HG03135 (cell line): ENCODE measurements around the gene SH2D5.

Source experiments
- ATAC-seq: cut with Tn5 transposase; IDR thresholded peaks from one replicate; pipeline ENCODE4 v1.9.1; 2021; ENCODE audit warnings: mild to moderate bottlenecking, moderate library complexity; ENCODE audit not compliant: unreplicated experiment

SH2D5 gene

DNA sequence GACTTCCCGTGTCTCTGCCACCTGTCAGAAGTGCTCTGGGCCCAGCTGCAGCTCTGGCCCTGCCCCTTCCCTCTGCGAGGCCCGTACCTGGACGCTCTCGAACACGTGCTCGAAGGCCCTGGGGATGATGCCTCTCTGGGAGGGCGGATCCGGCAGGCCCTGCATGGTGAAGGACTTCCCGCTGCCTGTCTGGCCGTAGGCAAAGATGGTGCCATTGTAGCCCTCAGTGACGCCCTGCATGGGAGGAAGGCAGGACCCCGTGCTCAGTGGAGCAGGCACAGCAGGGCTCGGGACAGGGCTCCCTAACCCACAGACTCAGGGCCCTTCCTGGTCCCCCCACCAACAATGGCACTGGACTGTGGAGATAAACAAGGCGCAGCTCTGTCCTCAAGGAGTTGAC is 17.1 kb downstream of the SH2D5 start:
- ATAC-seq = no peak

- no peak for ATAC-seq
These were observed 19.1 kb downstream of the SH2D5 start for GRCh38 chr1:20713440-20713839.

- ATAC-seq = no peak
These were observed 20.3 kb downstream of the SH2D5 start for GRCh38 chr1:20712215-20712577.

GRCh38 chr1:20711285-20712214 is 21.0 kb downstream of the SH2D5 start:
- ATAC-seq = no peak

DNA sequence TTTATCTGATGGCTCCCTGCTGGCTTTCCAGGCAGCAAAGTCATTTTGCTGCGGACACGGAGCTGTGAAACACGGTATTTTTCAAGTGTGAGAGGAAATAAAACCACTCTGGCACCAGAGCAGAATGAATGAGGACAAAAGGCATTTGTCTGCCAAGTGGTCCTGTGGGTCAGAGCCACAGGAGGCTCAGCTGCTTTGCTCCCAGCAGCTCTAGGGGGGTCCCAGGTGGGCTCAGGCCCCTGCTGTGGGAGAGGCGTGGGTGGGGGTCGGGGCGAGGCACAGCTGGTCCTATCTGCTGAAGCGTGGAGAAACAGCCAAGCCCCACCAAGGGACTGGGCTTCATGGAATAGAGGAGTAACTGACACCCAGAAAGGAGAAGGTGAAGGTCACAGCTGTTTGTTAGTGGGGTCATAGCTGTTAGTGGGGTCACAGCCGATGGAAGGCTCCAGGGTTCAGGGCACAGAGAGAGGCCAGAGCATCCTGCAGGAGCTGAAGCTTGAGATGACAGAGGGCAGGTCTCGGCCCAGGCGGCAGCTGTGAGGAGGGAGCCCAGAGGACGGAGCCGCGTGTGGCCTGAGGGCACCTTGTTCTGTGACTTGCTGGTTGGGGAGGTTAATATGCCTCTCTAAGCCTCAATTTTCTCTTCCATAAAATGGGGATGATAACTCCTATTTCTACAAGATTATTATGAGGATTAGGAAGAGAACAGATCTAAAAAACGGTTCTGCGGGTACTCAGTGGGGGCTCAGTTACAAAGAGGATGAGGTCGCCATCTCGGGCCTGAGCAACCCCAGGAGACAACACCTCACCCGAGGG is 21.8 kb downstream of the SH2D5 start:
- ATAC-seq = no peak

DNA sequence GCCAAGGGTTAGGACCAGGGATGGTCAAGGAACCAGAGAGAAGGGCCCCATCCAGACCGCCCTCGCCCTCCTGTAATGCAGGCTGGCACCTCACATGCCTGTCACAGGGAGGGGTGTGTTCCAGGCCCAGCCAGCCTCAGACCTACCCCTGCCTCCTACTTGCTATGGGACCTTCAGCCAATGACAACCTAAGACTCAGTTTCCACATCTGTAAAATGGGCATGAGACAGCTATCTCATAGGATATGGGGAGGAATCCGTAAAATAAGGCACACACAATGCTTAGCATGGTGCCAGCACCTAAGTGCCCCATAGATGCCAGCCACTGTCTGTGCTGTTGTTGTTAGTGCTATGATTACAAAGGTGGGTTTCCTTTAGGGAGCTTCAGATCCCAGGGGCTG is 22.6 kb downstream of the SH2D5 start:
- ATAC-seq = no peak

GRCh38 chr1:20708891-20709290 is 23.6 kb downstream of the SH2D5 start:
- ATAC-seq = no peak

DNA sequence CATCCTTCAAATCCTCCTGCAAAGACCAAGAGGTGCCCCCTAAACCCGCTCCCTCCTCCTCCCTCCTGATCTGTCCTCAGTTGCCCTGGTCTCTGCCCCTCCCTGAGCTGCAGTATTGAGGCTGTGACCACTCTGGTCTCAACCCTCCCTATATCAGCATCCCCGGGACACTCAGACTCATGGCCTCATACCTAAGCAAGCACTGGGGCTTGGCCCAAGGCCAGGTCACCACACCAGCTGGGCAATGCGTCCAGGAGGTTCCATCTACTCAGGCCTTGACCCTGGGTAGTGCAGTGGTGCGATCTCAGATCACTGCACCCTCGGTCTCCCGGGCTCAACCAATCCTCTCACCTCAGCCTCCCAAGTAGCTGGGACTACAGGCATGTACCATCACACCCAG is 24.4 kb downstream of the SH2D5 start:
- ATAC-seq = no peak

GRCh38 chr1:20706841-20707240 is 25.7 kb downstream of the SH2D5 start:
- no peak for ATAC-seq

DNA sequence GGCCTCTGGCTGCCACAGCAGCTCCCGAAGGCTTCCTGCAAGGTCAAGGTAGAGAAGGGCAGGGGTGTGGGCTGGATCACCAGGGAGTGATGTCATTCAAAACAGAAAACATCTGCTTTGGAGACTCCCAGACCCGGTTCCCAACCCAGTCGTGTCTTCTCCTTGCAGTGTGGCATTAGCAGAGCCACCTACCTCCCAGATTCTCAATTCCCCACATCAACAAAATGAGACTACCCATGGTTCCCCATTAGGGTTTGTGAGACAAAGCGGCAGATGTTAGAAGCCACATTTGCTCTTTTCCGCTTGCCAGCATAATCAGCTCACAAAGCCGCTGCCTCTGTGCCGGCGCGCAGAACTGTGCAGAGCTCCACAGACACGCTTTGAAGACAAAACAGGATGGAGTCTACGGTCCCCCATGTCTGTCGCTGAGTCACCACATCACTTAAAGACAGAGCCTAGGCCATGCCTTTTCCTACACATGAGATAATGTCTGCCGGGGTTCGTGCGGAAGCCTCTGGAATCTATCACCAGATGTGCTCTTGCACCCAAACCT is 27.2 kb downstream of the SH2D5 start:
- ATAC-seq = no peak

DNA sequence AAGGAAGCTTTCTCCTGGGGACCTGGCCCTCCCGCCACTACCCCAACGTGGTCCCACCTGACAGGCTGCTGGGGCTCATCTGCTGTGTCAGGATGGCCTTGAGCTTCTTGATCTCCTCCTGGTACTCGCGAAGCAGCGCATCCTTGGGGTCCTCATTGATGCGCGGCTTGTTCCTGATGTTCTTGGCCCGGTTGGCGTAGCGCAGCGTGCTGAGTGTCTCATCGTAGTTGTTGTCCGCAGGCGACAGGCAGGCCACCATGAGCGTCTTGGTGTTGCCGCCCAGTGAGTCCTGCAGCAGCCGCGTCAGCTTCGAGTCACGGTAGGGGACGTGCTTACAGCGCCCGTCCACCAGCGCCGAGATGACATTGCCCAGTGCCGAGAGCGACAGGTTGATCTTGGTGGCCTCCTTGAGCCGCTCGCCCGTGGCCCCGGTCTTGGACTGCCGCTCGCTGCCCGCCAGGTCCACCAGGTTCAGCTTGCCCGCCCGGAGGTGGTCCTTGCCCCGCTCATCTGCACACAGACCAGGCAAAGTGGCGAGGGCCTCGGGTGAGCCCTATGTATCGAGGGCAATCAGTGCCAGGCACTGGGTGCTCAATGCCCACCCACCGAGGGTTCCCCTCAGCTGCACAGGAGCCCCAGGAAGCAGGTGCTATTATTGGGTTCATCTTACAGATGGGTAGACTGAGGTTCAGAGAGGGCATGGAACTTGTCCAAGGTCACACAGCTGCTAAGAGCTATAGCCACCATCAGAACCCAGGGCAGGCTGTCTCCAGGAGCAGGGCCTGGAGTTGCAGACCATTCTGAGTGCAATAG is 27.9 kb downstream of the SH2D5 start:
- ATAC-seq = no peak

GRCh38 chr1:20703124-20703756 is 29.3 kb downstream of the SH2D5 start:
- ATAC-seq = no peak

DNA sequence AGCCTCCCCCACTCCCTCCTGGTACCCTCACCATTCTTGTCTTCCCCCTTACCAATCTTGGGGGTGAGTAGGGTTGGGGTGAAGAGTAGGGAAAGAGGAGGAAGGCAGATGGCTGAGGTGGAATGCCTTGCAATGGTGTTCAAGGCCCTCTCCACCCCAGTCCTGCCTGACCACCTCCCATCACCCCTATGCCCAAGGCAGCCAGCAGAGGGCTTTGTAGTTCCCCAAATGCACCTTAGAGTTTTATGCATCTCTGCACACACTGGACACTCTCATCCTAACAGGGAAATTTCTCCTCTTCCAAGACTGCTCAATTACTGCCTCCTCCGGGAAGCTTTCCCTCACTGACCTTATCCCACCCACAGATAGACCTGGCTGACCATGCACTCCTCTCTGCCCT is 30.1 kb downstream of the SH2D5 start:
- ATAC-seq = no peak

DNA sequence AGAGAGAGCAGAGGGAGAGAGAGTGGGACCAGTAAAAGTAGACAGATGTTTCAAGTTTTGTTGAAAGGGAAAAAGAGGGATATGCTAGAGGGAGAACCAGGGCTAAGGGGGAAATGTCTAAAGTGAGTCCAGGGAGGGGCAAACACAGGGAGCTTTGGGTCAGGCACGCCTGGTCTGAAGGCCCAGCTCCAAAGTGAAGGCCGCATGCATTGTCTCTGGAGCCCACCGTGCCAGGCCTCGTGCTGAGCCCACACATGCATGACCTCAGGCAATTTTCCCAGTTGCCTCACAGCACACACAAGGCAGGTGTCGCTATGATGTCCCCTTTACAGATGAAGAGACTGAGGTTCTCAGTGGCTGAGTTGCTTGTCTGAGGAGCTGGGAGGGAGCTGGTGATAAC is 30.7 kb downstream of the SH2D5 start:
- ATAC-seq = no peak

DNA sequence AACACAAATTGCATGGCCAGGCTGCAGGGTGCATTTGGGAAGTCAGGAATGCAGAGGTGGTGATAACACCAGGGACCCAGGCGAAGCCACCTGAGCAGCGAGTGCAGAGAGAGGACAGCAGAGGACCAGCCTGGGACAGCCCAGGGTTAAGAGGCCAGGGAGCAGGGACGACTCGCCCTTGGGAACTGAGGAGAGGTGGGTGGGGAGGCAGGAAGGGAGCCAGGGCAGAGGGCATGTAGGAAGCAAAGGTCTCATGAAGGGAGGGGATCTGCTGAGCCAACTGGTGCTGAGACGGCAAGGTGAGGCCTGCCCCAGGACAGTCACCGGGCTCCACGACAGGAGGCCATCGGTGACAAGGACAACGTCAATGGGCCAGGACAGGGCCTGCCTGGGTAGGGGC is 31.1 kb downstream of the SH2D5 start:
- no peak for ATAC-seq

DNA sequence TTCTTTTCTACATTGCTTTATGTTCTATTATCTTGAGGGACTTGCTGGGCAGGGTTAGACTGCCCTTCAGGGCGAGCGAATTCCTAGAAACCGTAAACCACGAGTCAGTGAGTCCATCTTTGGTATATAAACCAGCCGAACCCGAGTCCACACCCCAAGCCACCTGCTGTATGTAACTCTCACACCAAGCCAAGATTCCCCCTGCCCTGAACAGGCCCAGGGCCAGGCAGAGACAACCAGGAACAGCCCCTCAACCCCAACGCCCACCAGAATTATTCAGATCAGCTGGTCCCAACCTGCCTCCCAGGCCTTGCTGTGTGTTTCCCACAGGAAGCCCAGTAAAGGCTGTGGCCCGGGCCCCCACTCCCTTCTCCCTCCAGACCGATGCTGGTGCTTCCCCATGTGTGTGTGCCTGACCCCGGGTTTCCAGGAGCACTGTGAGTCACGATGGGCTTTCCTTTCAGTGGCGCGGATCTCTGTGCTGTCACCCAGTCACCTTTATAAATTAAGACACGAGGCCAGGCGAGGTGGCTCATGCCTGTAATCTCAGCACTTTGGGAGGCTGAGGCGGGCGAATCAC is 31.8 kb downstream of the SH2D5 start:
- ATAC-seq = no peak

GRCh38 chr1:20699558-20699957 is 32.9 kb downstream of the SH2D5 start:
- ATAC-seq = no peak

- ATAC-seq = no peak
These were observed 34.1 kb downstream of the SH2D5 start for GRCh38 chr1:20698195-20698910.

GRCh38 chr1:20697563-20697962 is 34.9 kb downstream of the SH2D5 start:
- ATAC-seq = no peak
